H9 (cell line): ENCODE data around the gene ADCY4. TPM values are rescaled to one million over a fixed set of nuclear protein-coding genes. Genes with fewer than 3 reads are reported as not detected.

Experiments used
- DNase-seq: peaks from one replicate; pipeline ENCODE4 v3.0.0-alpha.2; 2017
- H2AFZ ChIP-seq: one replicate; pipeline ENCODE4 v1.6.1; 2013; ENCODE audit warnings: mild to moderate bottlenecking, low read length, control low read depth, moderate library complexity
- H2AK5ac ChIP-seq: 2 replicates; pipeline ENCODE4 v1.6.1; 2013; ENCODE audit warnings: low read length, control low read depth, mixed read lengths; ENCODE audit not compliant: insufficient read length
- H2BK120ac ChIP-seq: one replicate; pipeline ENCODE4 v1.6.1; 2013; ENCODE audit warnings: low read depth, mild to moderate bottlenecking, low read length, control low read depth, inconsistent platforms; ENCODE audit not compliant: poor library complexity, severe bottlenecking
- H2BK12ac ChIP-seq: 2 replicates; pipeline ENCODE4 v1.6.1; 2013; ENCODE audit warnings: low read length, control low read depth, mixed read lengths, low read depth; ENCODE audit not compliant: insufficient read length
- H2BK15ac ChIP-seq: 2 replicates; pipeline ENCODE4 v1.6.1; 2013; ENCODE audit warnings: low read depth, low read length, control low read depth
- H2BK20ac ChIP-seq: one replicate; pipeline ENCODE4 v1.6.1; 2013; ENCODE audit warnings: low read depth, mild to moderate bottlenecking, low read length, control low read depth, inconsistent platforms; ENCODE audit not compliant: poor library complexity, severe bottlenecking
- H2BK5ac ChIP-seq: 2 replicates; pipeline ENCODE4 v1.6.1; 2013; ENCODE audit warnings: low read length, control low read depth, mixed read lengths; ENCODE audit not compliant: insufficient read length
- H3K14ac ChIP-seq: 2 replicates; pipeline ENCODE4 v1.6.1; 2013; ENCODE audit warnings: low read length, control low read depth; ENCODE audit not compliant: insufficient read depth
- H3K18ac ChIP-seq: 2 replicates; pipeline ENCODE4 v1.6.1; 2013; ENCODE audit warnings: low read depth, mild to moderate bottlenecking, mixed read lengths, low read length, control low read depth; ENCODE audit not compliant: insufficient read length
- H3K23ac ChIP-seq: 2 replicates; pipeline ENCODE4 v1.6.1; 2013; ENCODE audit warnings: low read length, control low read depth, mixed read lengths, low read depth; ENCODE audit not compliant: insufficient read length
- H3K23me2 ChIP-seq: 2 replicates; pipeline ENCODE4 v1.6.1; 2013; ENCODE audit warnings: low read depth, mild to moderate bottlenecking, mixed read lengths, low read length, control low read depth; ENCODE audit not compliant: insufficient read length, poor library complexity, severe bottlenecking
- H3K27ac ChIP-seq: 2 replicates; pipeline ENCODE4 v1.5.1; 2013; ENCODE audit warnings: low read length, control low read depth, mixed read lengths, low read depth; ENCODE audit not compliant: insufficient read length
- H3K27me3 ChIP-seq: 2 replicates; pipeline ENCODE4 v1.6.1; 2013; ENCODE audit warnings: low read length, control low read depth, inconsistent platforms; ENCODE audit not compliant: insufficient read depth
- H3K4ac ChIP-seq: 2 replicates; pipeline ENCODE4 v1.6.1; 2013; ENCODE audit warnings: low read depth, mild to moderate bottlenecking, control low read depth, inconsistent platforms, low read length, moderate library complexity
- H3K4me1 ChIP-seq: 2 replicates; pipeline ENCODE4 v1.6.1; 2013; ENCODE audit warnings: low read length, control low read depth, inconsistent platforms; ENCODE audit not compliant: insufficient read depth
- H3K4me2 ChIP-seq: 2 replicates; pipeline ENCODE4 v1.6.1; 2013; ENCODE audit warnings: low read length, control low read depth, mixed read lengths; ENCODE audit not compliant: insufficient read length, insufficient read depth
- H3K56ac ChIP-seq: 2 replicates; pipeline ENCODE4 v1.6.1; 2013; ENCODE audit warnings: low read depth, mild to moderate bottlenecking, mixed read lengths, low read length, control low read depth; ENCODE audit not compliant: insufficient read length
- H3K79me1 ChIP-seq: 2 replicates; pipeline ENCODE4 v1.6.1; 2013; ENCODE audit warnings: low read depth, mild to moderate bottlenecking, moderate library complexity, low read length, control low read depth, inconsistent platforms; ENCODE audit not compliant: insufficient read depth, poor library complexity, severe bottlenecking
- H3K79me2 ChIP-seq: 2 replicates; pipeline ENCODE4 v1.6.1; 2013; ENCODE audit warnings: low read length, control low read depth, inconsistent platforms; ENCODE audit not compliant: insufficient read depth
- H3K9ac ChIP-seq: 2 replicates; pipeline ENCODE4 v1.6.1; 2013; ENCODE audit warnings: low read length, control low read depth, mixed read lengths; ENCODE audit not compliant: insufficient read length; ENCODE audit errors: extremely low read depth
- H3K9me3 ChIP-seq: one replicate; pipeline ENCODE4 v1.6.1; 2013; ENCODE audit warnings: low read depth, low read length, inconsistent platforms; ENCODE audit not compliant: control insufficient read depth
- H3T11ph ChIP-seq: one replicate; pipeline ENCODE4 v1.6.1; 2013; ENCODE audit warnings: mild to moderate bottlenecking, low read length, control low read depth, inconsistent platforms
- H4K20me1 ChIP-seq: one replicate; pipeline ENCODE4 v1.6.1; 2013; ENCODE audit not compliant: control insufficient read depth, insufficient read length, insufficient read depth
- H4K5ac ChIP-seq: 2 replicates; pipeline ENCODE4 v1.6.1; 2013; ENCODE audit warnings: low read depth, mild to moderate bottlenecking, mixed read lengths, low read length, control low read depth; ENCODE audit not compliant: insufficient read length
- H4K8ac ChIP-seq: replicated peaks from 2 replicates; pipeline ENCODE4 v1.6.1; 2013; ENCODE audit warnings: low read length, control low read depth, mixed read lengths, low read depth; ENCODE audit not compliant: insufficient read length
- H4K91ac ChIP-seq: 2 replicates; pipeline ENCODE4 v1.6.1; 2013; ENCODE audit warnings: low read depth, mild to moderate bottlenecking, moderate library complexity, mixed read lengths, low read length, control low read depth; ENCODE audit not compliant: insufficient read length
- H3K27ac Mint-ChIP-seq, 3 experiments: 2 replicates in 2 of 3; 3 replicates in 1 of 3; pipeline ENCODE4 v1.8.0; 2020 to 2021; ENCODE audit warnings: mixed read lengths in 3 of 3, mild to moderate bottlenecking in 1 of 3, moderate library complexity in 1 of 3
- H3K27me3 Mint-ChIP-seq: 2 replicates; pipeline ENCODE4 v1.8.0; 2021; ENCODE audit warnings: low read depth, mild to moderate bottlenecking, moderate library complexity, mixed read lengths
- H3K36me3 Mint-ChIP-seq, 3 experiments: 2 replicates in 2 of 3; 3 replicates in 1 of 3; pipeline ENCODE4 v1.8.0; 2020 to 2021; ENCODE audit warnings: low read depth in 3 of 3, mixed read lengths in 3 of 3; ENCODE audit not compliant: insufficient read depth in 1 of 3
- H3K4me1 Mint-ChIP-seq, 2 experiments: 2 replicates each; pipeline ENCODE4 v1.8.0; 2020; ENCODE audit warnings: mixed read lengths in 2 of 2
- H3K4me3 Mint-ChIP-seq, 2 experiments: 2 replicates in 1 of 2; 3 replicates in 1 of 2; pipeline ENCODE4 v1.8.0; 2020 to 2021; ENCODE audit warnings: mild to moderate bottlenecking in 2 of 2, mixed read lengths in 2 of 2, moderate library complexity in 1 of 2
- H3K9me3 Mint-ChIP-seq, 2 experiments: 2 replicates in 1 of 2; 3 replicates in 1 of 2; pipeline ENCODE4 v1.8.0; 2020; ENCODE audit warnings: mild to moderate bottlenecking in 2 of 2, mixed read lengths in 2 of 2, moderate library complexity in 1 of 2
- CTCF ChIP-seq: fragments of 200-600 bp; sonication (generic); conservative IDR thresholded peaks from 3 replicates; pipeline ENCODE4 v1.8.0; 2021; ENCODE audit warnings: antibody characterized with exemption, mild to moderate bottlenecking
- WGBS: extraction: QIAGEN DNeasy Blood & Tissue Kit; methylation state at CpG from one replicate; pipeline ENCODE4 v1.1.7; 2013; ENCODE audit warnings: missing lambda C conversion rate, low lambda C conversion rate, mixed read lengths; ENCODE audit not compliant: insufficient read length; ENCODE audit errors: extremely low coverage; 5-methylcytosine and 5-hydroxymethylcytosine counted together
- total RNA-seq: library from RNA; stranded (reverse); gene quantifications from 2 replicates; pipeline ENCODE4 v1.2.1, GENCODE V29; 2021

The ADCY4 gene
- total RNA-seq, 1 experiment from 2014 or later = 0.09 TPM

- no peak within 1 kb of the TSS for H4K5ac ChIP-seq
- H3K27me3 ChIP-seq = no peaks in the 10 kb centered on the region
- no peak within 1 kb of the TSS for H3K18ac ChIP-seq
- H3K9me3 ChIP-seq = no peaks in the 10 kb centered on the region
- H2BK12ac ChIP-seq = no peak within 1 kb of the TSS
- no peak within 1 kb of the TSS for H3K4ac ChIP-seq
- no peak within 1 kb of the TSS for H2BK15ac ChIP-seq
- no peak within 1 kb of the TSS; a peak in 1 of 5 replicates for H3K4me3 Mint-ChIP-seq
- no peak within 1 kb of the TSS for H2BK5ac ChIP-seq
- H3K36me3 Mint-ChIP-seq = peaks cover 17 to 52% (median 32%) of the 10 kb centered on the region in 3 experiments
- H3K23me2 ChIP-seq = no peaks in the 10 kb centered on the region
- WGBS = no CpG with 5 or more reads among the region's 5 CpGs
- no peak for TF ChIP-seq CTCF
- no peak within 1 kb of the TSS for H2BK120ac ChIP-seq
- no peak within 1 kb of the TSS for H3K4me2 ChIP-seq
- H3K27me3 Mint-ChIP-seq = peaks cover 4% of the 10 kb centered on the region
- H3K9me3 Mint-ChIP-seq = no peaks in the 10 kb centered on the region
- no peak for DNase-seq
- H3K79me1 ChIP-seq = no peaks in the 10 kb centered on the region
- H4K20me1 ChIP-seq = no peaks in the 10 kb centered on the region
- no peak within 1 kb of the TSS for H2AK5ac ChIP-seq
- H3K23ac ChIP-seq = no peak within 1 kb of the TSS
- no peak within 1 kb of the TSS for H3T11ph ChIP-seq
- no peak within 1 kb of the TSS for H4K91ac ChIP-seq
- no peak within 1 kb of the TSS for H3K9ac ChIP-seq
- no peak within 1 kb of the TSS for H2AFZ ChIP-seq
- no peak within 1 kb of the TSS for H2BK20ac ChIP-seq
- H3K56ac ChIP-seq = no peak within 1 kb of the TSS
- no peak within 1 kb of the TSS for H3K27ac ChIP-seq
- H3K14ac ChIP-seq = no peak within 1 kb of the TSS
- H3K79me2 ChIP-seq = no peaks in the 10 kb centered on the region
- H3K4me1 ChIP-seq = no peaks in the 10 kb centered on the region
- peak within 1 kb of the TSS in 1 of 3 experiments; percentile 77; a peak in 2 of 7 replicates for H3K27ac Mint-ChIP-seq
- H4K8ac ChIP-seq = no peak within 1 kb of the TSS
- peaks cover 5 to 6% of the 10 kb centered on the region in 2 experiments; a peak in 3 of 4 replicates for H3K4me1 Mint-ChIP-seq
These were observed 25.2 kb downstream of the ADCY4 start, which contains the start of gene LTB4R2 for GRCh38 chr14:24309538-24310264. Gene LTB4R2 (plus strand): TSS chr14:24310140. CDS start chr14:24310665, 525 bp downstream.
